Right ventricle myocardium inferior (tissue), 1 donor: Measurements from ENCODE around the gene MT1A. TPM values are rescaled to one million over a fixed set of nuclear protein-coding genes. Genes with fewer than 3 reads are reported as not detected.

Experiments used
- ATAC-seq: fragments of 200-7000 bp; cut with Tn5 transposase; one replicate; pipeline ENCODE4 v1.9.1; 2020; ENCODE audit warnings: mild to moderate bottlenecking, moderate library complexity
- DNase-seq: peaks from one replicate; pipeline ENCODE4 v3.0.0; 2021; ENCODE audit errors: missing footprints
- intact Hi-C: fragments of 100-400 bp; cut with DNase I; formaldehyde crosslinking; loops from one replicate; pipeline ENCODE4 v1.11.0; 2022
- total RNA-seq: library from RNA; stranded (reverse); fragmentation: NEBNext Ultra II Directional; extraction: Animal tissue kit (Norgen Biotek cat#: 25700); gene quantifications from one replicate; pipeline ENCODE4 v1.2.1, GENCODE V29; 2021
- donor health status: DM: no; HTN: yes; CAD: no; lungs with severe emphysema.

The MT1A gene
- total RNA-seq, 1 donor from 2014 or later, result 2.9 TPM

- no peak for DNase-seq
Observed at GRCh38 chr16:56684256-56684925, 45.9 kb downstream of the MT1A start.

GRCh38 chr16:56684926-56685590 is 46.6 kb downstream of the MT1A start:
- ATAC-seq (no peak), DNase-seq (no peak)
- intact Hi-C loops, result loop anchor here (5.0 kb wide), 1 partner anchor 48 kb away; the partner anchor contains the start of gene MT1A

More at GRCh38 chr16:56684256-56684925, 45.9 kb downstream of the MT1A start:
- no peak for ATAC-seq
- intact Hi-C loops, result loop anchor here (5.0 kb wide), 1 partner anchor 47 kb away; the partner anchor contains the start of gene MT1A

DNA sequence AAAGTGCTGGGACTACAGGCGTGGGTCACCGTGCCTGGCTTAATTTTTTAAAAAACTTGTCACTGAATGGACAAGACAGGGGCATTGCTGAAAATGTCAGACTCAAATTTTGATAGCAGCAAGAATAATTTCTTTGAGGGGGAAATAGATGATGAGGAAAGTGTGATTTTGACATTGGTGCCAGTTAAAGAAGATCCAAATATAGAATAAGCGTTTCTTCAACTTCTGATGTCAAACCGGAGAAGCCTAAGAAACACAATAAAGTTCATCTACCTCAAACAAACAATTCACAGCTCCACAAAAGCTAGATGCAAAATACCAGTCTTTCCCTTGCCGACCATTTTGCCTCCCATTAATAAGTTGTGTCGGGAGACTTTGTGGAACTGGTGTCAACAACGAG is 48.3 kb downstream of the MT1A start:
- ATAC-seq, result no peak

DNA sequence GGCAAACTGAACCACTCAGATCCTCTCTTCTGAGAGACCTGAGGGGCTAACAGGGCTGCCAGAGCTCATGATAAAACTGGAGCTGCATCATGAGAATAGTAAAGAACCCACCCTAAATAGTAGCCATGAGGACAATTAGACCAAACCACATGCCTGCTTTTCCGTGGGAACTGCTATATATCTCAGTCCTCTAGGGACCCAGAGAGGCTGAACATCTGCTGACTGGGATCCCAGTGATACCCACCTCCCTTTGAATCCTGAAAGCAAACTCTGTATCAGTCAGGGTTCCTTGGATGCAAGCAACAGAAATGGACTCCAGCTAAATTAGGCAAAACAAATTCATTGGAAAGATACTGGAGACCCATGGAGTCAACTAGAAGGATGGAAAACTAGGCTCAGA is 50.3 kb downstream of the MT1A start:
- ATAC-seq (no peak), DNase-seq (no peak)
- intact Hi-C loops, result no loop called here

More for the DNA sequence above, 48.3 kb downstream of the MT1A start:
- intact Hi-C loops, result no loop called here
- no peak for DNase-seq

- ATAC-seq (no peak), DNase-seq (no peak)
- intact Hi-C loops, result no loop called here
Observed at GRCh38 chr16:56689171-56689570, 50.7 kb downstream of the MT1A start.

Other genes starting within 250 kb of the MT1A start
- gene AMFR, start 213.1 kb upstream of the MT1A start, total RNA-seq, result 68.9 TPM
- 61.9 TPM for gene NUDT21, start 187.3 kb upstream of the MT1A start, total RNA-seq
- 30.6 TPM for gene OGFOD1, start 187.1 kb upstream of the MT1A start, total RNA-seq
- gene BBS2, start 118.6 kb upstream of the MT1A start, total RNA-seq, result 37.7 TPM
- gene MT4, start 73.6 kb upstream of the MT1A start, total RNA-seq, result not detected
- gene MT3, start 49.1 kb upstream of the MT1A start, total RNA-seq, result 5.9 TPM
- gene MT2A, start 30.1 kb upstream of the MT1A start, total RNA-seq, result 95.2 TPM
- 136 TPM for gene MT1E, start 12.9 kb upstream of the MT1A start, total RNA-seq
- gene MT1M, start 6.0 kb upstream of the MT1A start, total RNA-seq, result 6.7 TPM
- gene MT1B, start 13.2 kb downstream of the MT1A start, total RNA-seq, result not detected
- gene MT1F, start 19.3 kb downstream of the MT1A start, total RNA-seq, result 2.2 TPM
- gene MT1G, start 29.4 kb downstream of the MT1A start, total RNA-seq, result not detected
- gene MT1H, start 31.1 kb downstream of the MT1A start, total RNA-seq, result not detected
- gene MT1X, start 43.8 kb downstream of the MT1A start, total RNA-seq, result 108 TPM
- gene NUP93, start 91.5 kb downstream of the MT1A start, total RNA-seq, result 25.7 TPM
- gene SLC12A3, start 226.5 kb downstream of the MT1A start, total RNA-seq, result not detected